HEK293 (cell line): ENCODE data around the gene TTLL12.
A peak's percentile ranks its signal among the peaks of the same experiment; 100 is the strongest.

Experiments
- CTCF ChIA-PET: fragments of 350-600 bp; formaldehyde crosslinking; extraction: SDS; loops from one replicate; lab custom pipeline; 2021; ENCODE audit warnings: antibody characterized with exemption; lab: Yijun Ruan, JAX
- POLR2A ChIA-PET: fragments of 300-600 bp; formaldehyde crosslinking; extraction: SDS; loops from one replicate; lab custom pipeline; 2020; ENCODE audit warnings: antibody characterized with exemption, inconsistent platforms; lab: Yijun Ruan, JAX
- H3K27ac ChIP-seq: fragments of 200-500 bp; sonication (Bioruptor generic); 2 replicates; pipeline ENCODE4 v1.5.1; 2014; ENCODE audit warnings: low read depth, low read length, control low read depth, inconsistent platforms; ENCODE audit errors: extremely low read depth
- H3K36me3 ChIP-seq, 2 experiments: fragments of 200-500 bp in 1 of 2; sonication (Bioruptor generic) in 1 of 2; 1 replicate in 1 of 2; 2 replicates in 1 of 2; pipeline ENCODE4 v1.5.1; 2014 to 2017; ENCODE audit warnings: inconsistent platforms in 2 of 2, low read length in 2 of 2; ENCODE audit not compliant: control insufficient read depth in 2 of 2, insufficient read depth in 1 of 2
- H3K4me1 ChIP-seq: fragments of 200-500 bp; sonication (Bioruptor generic); 2 replicates; pipeline ENCODE4 v1.5.1; 2014; ENCODE audit warnings: mild to moderate bottlenecking, low read length, inconsistent platforms; ENCODE audit not compliant: control insufficient read depth, insufficient read depth
- H3K4me3 ChIP-seq: 2 replicates; pipeline ENCODE4 v1.5.1; 2011; ENCODE audit warnings: low read depth, mild to moderate bottlenecking, control low read depth, low read length, moderate library complexity
- H3K9me3 ChIP-seq: fragments of 200-500 bp; sonication (Bioruptor generic); 2 replicates; pipeline ENCODE4 v1.5.1; 2014; ENCODE audit warnings: low read depth, low read length, inconsistent platforms; ENCODE audit not compliant: control insufficient read depth, insufficient read depth
- GLI4 ChIP-seq: fragments of 450-650 bp; formaldehyde crosslinking; IDR thresholded peaks from 2 replicates; pipeline ENCODE4 v1.5.1; 2016; ENCODE audit warnings: missing biosample characterization, missing genetic modification characterization
- IKZF3 ChIP-seq: fragments of 450-650 bp; IDR thresholded peaks from 2 replicates; pipeline ENCODE4 v1.5.0; 2018; ENCODE audit warnings: missing biosample characterization, mild to moderate bottlenecking, missing genetic modification characterization, moderate library complexity
- KLF1 ChIP-seq: fragments of 450-650 bp; formaldehyde crosslinking; IDR thresholded peaks from 2 replicates; pipeline ENCODE4 v1.5.1; 2016; ENCODE audit warnings: missing biosample characterization, missing genetic modification characterization
- KLF7 ChIP-seq: fragments of 450-650 bp; formaldehyde crosslinking; IDR thresholded peaks from 2 replicates; pipeline ENCODE4 v1.5.1; 2016; ENCODE audit warnings: missing biosample characterization, missing genetic modification characterization, borderline replicate concordance
- KLF9 ChIP-seq: fragments of 450-650 bp; formaldehyde crosslinking; IDR thresholded peaks from 2 replicates; pipeline ENCODE4 v1.5.1; 2016; ENCODE audit warnings: missing biosample characterization, missing genetic modification characterization, low read depth
- MEIS1 ChIP-seq: sonication (generic); formaldehyde crosslinking; IDR thresholded peaks from 2 replicates; pipeline ENCODE4 v1.8.1; 2022; ENCODE audit warnings: missing genetic modification reagents, mild to moderate bottlenecking, borderline replicate concordance
- OSR2 ChIP-seq: fragments of 450-650 bp; formaldehyde crosslinking; IDR thresholded peaks from 2 replicates; pipeline ENCODE4 v1.5.1; 2016; ENCODE audit warnings: missing biosample characterization, missing genetic modification characterization
- ZBTB26 ChIP-seq: fragments of 450-650 bp; formaldehyde crosslinking; optimal IDR thresholded peaks from 2 replicates; pipeline ENCODE3; 2016; ENCODE audit warnings: missing biosample characterization, mild to moderate bottlenecking, missing genetic modification characterization
- ZFP69B ChIP-seq: fragments of 450-650 bp; formaldehyde crosslinking; IDR thresholded peaks from 2 replicates; pipeline ENCODE4 v1.5.1; 2016; ENCODE audit warnings: missing biosample characterization, missing genetic modification characterization
- ZNF2 ChIP-seq: fragments of 450-650 bp; formaldehyde crosslinking; IDR thresholded peaks from 2 replicates; pipeline ENCODE4 v1.5.1; 2016; ENCODE audit warnings: missing biosample characterization, missing genetic modification characterization
- ZNF248 ChIP-seq: fragments of 450-650 bp; formaldehyde crosslinking; IDR thresholded peaks from 2 replicates; pipeline ENCODE4 v1.5.1; 2017; ENCODE audit warnings: missing biosample characterization, missing genetic modification characterization
- ZNF274 ChIP-seq, 2 experiments: fragments of 200-500 bp in 1 of 2; fragments of 450-650 bp in 1 of 2; sonication (Bioruptor generic) in 1 of 2; formaldehyde crosslinking in 1 of 2; IDR thresholded peaks; 2 replicates each; pipeline versions ENCODE4 v1.5.1 to v1.6.1; 2014 to 2016; ENCODE audit warnings: borderline replicate concordance in 1 of 2, inconsistent platforms in 1 of 2, low read length in 1 of 2, missing biosample characterization in 1 of 2, missing genetic modification characterization in 1 of 2
- ZNF341 ChIP-seq: fragments of 450-650 bp; formaldehyde crosslinking; IDR thresholded peaks from 2 replicates; pipeline ENCODE4; 2016; ENCODE audit warnings: low read depth, missing biosample characterization, missing genetic modification characterization
- ZNF350 ChIP-seq: fragments of 450-650 bp; formaldehyde crosslinking; IDR thresholded peaks from 2 replicates; pipeline ENCODE4 v1.5.0; 2017; ENCODE audit warnings: missing biosample characterization, mild to moderate bottlenecking, missing genetic modification characterization
- ZNF37A ChIP-seq: fragments of 450-650 bp; IDR thresholded peaks from 2 replicates; pipeline ENCODE4 v1.5.1; 2018; ENCODE audit warnings: missing biosample characterization, missing genetic modification characterization
- ZNF391 ChIP-seq: fragments of 450-650 bp; formaldehyde crosslinking; IDR thresholded peaks from 2 replicates; pipeline ENCODE4 v1.5.1; 2016; ENCODE audit warnings: low read depth, missing biosample characterization, missing genetic modification characterization, borderline replicate concordance
- ZNF404 ChIP-seq: fragments of 450-650 bp; formaldehyde crosslinking; IDR thresholded peaks from 2 replicates; pipeline ENCODE4 v1.5.1; 2017; ENCODE audit warnings: missing biosample characterization, missing genetic modification characterization
- ZNF423 ChIP-seq: fragments of 450-650 bp; formaldehyde crosslinking; IDR thresholded peaks from 2 replicates; pipeline ENCODE4 v1.5.1; 2016; ENCODE audit warnings: missing biosample characterization, missing genetic modification characterization
- ZNF521 ChIP-seq: fragments of 450-650 bp; formaldehyde crosslinking; IDR thresholded peaks from 2 replicates; pipeline ENCODE4 v1.5.1; 2017; ENCODE audit warnings: missing biosample characterization, mild to moderate bottlenecking, missing genetic modification characterization
- ZNF549 ChIP-seq: fragments of 450-650 bp; IDR thresholded peaks from 2 replicates; pipeline ENCODE4 v1.5.1; 2018; ENCODE audit warnings: missing biosample characterization, missing genetic modification characterization, mild to moderate bottlenecking, inconsistent platforms, moderate library complexity
- ZNF645 ChIP-seq: fragments of 450-650 bp; formaldehyde crosslinking; IDR thresholded peaks from 2 replicates; pipeline ENCODE4; 2016; ENCODE audit warnings: missing biosample characterization, missing genetic modification characterization
- ZNF658 ChIP-seq: fragments of 450-650 bp; formaldehyde crosslinking; IDR thresholded peaks from 2 replicates; pipeline ENCODE4; 2016; ENCODE audit warnings: missing biosample characterization, missing genetic modification characterization
- ZNF692 ChIP-seq: fragments of 450-650 bp; formaldehyde crosslinking; IDR thresholded peaks from 2 replicates; pipeline ENCODE4 v1.5.1; 2016; ENCODE audit warnings: missing biosample characterization, missing genetic modification characterization
- ZSCAN4 ChIP-seq: fragments of 450-650 bp; formaldehyde crosslinking; IDR thresholded peaks from 2 replicates; pipeline ENCODE4 v1.5.1; 2017; ENCODE audit warnings: missing biosample characterization, missing genetic modification characterization

Gene TTLL12

GRCh38 chr22:43151251-43152002 is 35.5 kb downstream of the TTLL12 start, which contains the start of gene TSPO:
TSS of gene TSPO (plus strand) at chr22:43151559. CDS start at chr22:43159239, 7,680 bp downstream.
- POLR2A ChIA-PET: interaction anchor here (3.1 kb wide), 1 partner anchor 36 kb away, joined by 10 read pairs; the partner anchor contains the start of gene TTLL12
- CTCF ChIA-PET: no interaction called here
- Histone ChIP-seq H3K4me1 (peaks cover 10% of the 10 kb centered on the region), H3K4me3 (peak within 1 kb of the TSS; percentile 51), H3K9me3 (no peaks in the 10 kb centered on the region), H3K27ac (peak within 1 kb of the TSS; percentile 49; the same call in 1 of the 2 replicates), H3K36me3 (no peaks in the 10 kb centered on the region)
- TF ChIP-seq GLI4 (tag by site-specific recombination): no peak
- TF ChIP-seq ZNF645 (tag by site-specific recombination): no peak
- 0 out of 2 replicates have a peak, but pooled peaks have one; percentile 1 for TF ChIP-seq ZNF2
- peak; percentile 77 for TF ChIP-seq ZNF341 (tag by site-specific recombination)
- no peak for TF ChIP-seq MEIS1 (CRISPR knock-in tag)
- TF ChIP-seq ZNF692: peak; percentile 83
- no peak for TF ChIP-seq ZNF521 (tag by site-specific recombination)
- 0 out of 2 replicates have a peak, but pooled peaks have one; percentile 19 for TF ChIP-seq KLF9
- peak; percentile 63 for TF ChIP-seq ZBTB26 (tag by site-specific recombination)
- TF ChIP-seq ZFP69B (tag by site-specific recombination): peak; percentile 77
- peak; percentile 50; the same call in 1 of the 2 replicates for TF ChIP-seq IKZF3 (tag by site-specific recombination)
- TF ChIP-seq OSR2 (tag by site-specific recombination): 0 out of 2 replicates have a peak, but pooled peaks have one; percentile 26
- no peak for TF ChIP-seq ZNF350 (tag by site-specific recombination)
- TF ChIP-seq KLF1 (tag by site-specific recombination): peak; percentile 15
- no peak for TF ChIP-seq ZNF658
- TF ChIP-seq ZNF391: no peak

GRCh38 chr22:43150731-43151206 is 36.2 kb downstream of the TTLL12 start:
- Histone ChIP-seq H3K9me3 (no peaks in the 10 kb centered on the region), H3K4me1 (peaks cover 10% of the 10 kb centered on the region), H3K4me3 (peak overlapping the region; percentile 15; the same call in 1 of the 2 replicates), H3K36me3 (no peaks in the 10 kb centered on the region), H3K27ac (peak overlapping the region; percentile 31; the same call in 1 of the 2 replicates)
- CTCF ChIA-PET: no interaction called here
- POLR2A ChIA-PET: interaction anchor here (3.1 kb wide), 1 partner anchor 37 kb away, joined by 10 read pairs; the partner anchor contains the start of gene TTLL12
- TF ChIP-seq ZNF2 (peak; percentile 39; the same call in 1 of the 2 replicates), ZNF341 (tag by site-specific recombination) (no peak)

- Histone ChIP-seq H3K36me3 (no peaks in the 10 kb centered on the region), H3K9me3 (no peaks in the 10 kb centered on the region), H3K4me1 (peaks cover 10% of the 10 kb centered on the region), H3K4me3 (no peak overlapping the region), H3K27ac (no peak overlapping the region)
- POLR2A ChIA-PET: interaction anchor here (1.0 kb wide), 2 partner anchors 10 to 37 kb away, joined by 4 to 6 read pairs; no protein-coding TSS in a partner anchor
- CTCF ChIA-PET: interaction anchor here (0.6 to 1.8 kb wide), 3 partner anchors 11 to 518 kb away, joined by 3 to 4 read pairs (median 4); no protein-coding TSS in a partner anchor
- no peak for TF ChIP-seq ZNF248 (tag by site-specific recombination)
- TF ChIP-seq ZNF423 (tag by site-specific recombination): no peak
- TF ChIP-seq ZNF37A: no peak
- no peak for TF ChIP-seq KLF7 (tag by site-specific recombination)
- TF ChIP-seq ZNF274 (IDR thresholded peaks at IDR 0.05; ENCODE audit: low read length): no peak
- no peak for TF ChIP-seq ZNF274 (tag by site-specific recombination; IDR thresholded peaks at IDR 0.05; ENCODE audit: borderline replicate concordance)
- TF ChIP-seq OSR2 (tag by site-specific recombination): no peak
- TF ChIP-seq ZSCAN4 (tag by site-specific recombination): no peak
- no peak for TF ChIP-seq ZNF404 (tag by site-specific recombination)
- TF ChIP-seq ZNF549 (tag by site-specific recombination): no peak
Observed at GRCh38 chr22:43148581-43148980, 38.4 kb downstream of the TTLL12 start.
